CD4-positive, alpha-beta memory T cell (primary cell): ENCODE measurements around the gene SORCS2. TPM values are rescaled to one million over a fixed set of nuclear protein-coding genes. Genes with fewer than 3 reads are reported as not detected.

Experiments used
- CTCF ChIA-PET: fragments of 350-600 bp; sonication (Branson Sonifier 250); formaldehyde crosslinking; loops from one replicate; lab custom pipeline; 2021; ENCODE audit warnings: inconsistent platforms; ENCODE audit not compliant: partially characterized antibody; lab: Charles Lee
- POLR2A ChIA-PET: fragments of 350-600 bp; sonication (Branson Sonifier 250); formaldehyde crosslinking; loops from one replicate; lab custom pipeline; 2021; ENCODE audit not compliant: partially characterized antibody; lab: Charles Lee
- DNase-seq, 5 donors: peaks; one replicate each; pipeline versions ENCODE4 v3.0.0 to v3.0.0-alpha.2; 2020 to 2022; ENCODE audit warnings: mixed read lengths in 1 of 5
- H3K27ac ChIP-seq: one replicate; pipeline ENCODE4 v1.7.0; 2013; ENCODE audit warnings: low read depth, low read length
- H3K27me3 ChIP-seq: 2 replicates; pipeline ENCODE4 v1.7.0; 2013; ENCODE audit warnings: mild to moderate bottlenecking, low read length, moderate library complexity; ENCODE audit not compliant: insufficient read depth
- H3K36me3 ChIP-seq: 2 replicates; pipeline ENCODE4 v1.7.0; 2013; ENCODE audit warnings: mild to moderate bottlenecking, low read length, moderate library complexity; ENCODE audit not compliant: insufficient read depth
- H3K4me1 ChIP-seq: 2 replicates; pipeline ENCODE4 v1.7.0; 2013; ENCODE audit warnings: mild to moderate bottlenecking, low read length, moderate library complexity; ENCODE audit not compliant: insufficient read depth
- H3K4me3 ChIP-seq, 2 donors: one replicate each; pipeline ENCODE4 v1.7.0; 2013; ENCODE audit warnings: low read length in 2 of 2, mild to moderate bottlenecking in 1 of 2
- H3K9me3 ChIP-seq, 2 donors: one replicate each; pipeline ENCODE4 v1.7.0; 2013; ENCODE audit warnings: low read length in 2 of 2, control low read depth in 1 of 2; ENCODE audit not compliant: control insufficient read depth in 1 of 2
- H3K27ac Mint-ChIP-seq, 7 donors: one replicate each; pipeline ENCODE4 v1.8.0; 2020 to 2021; ENCODE audit warnings: mixed read lengths in 7 of 7, mild to moderate bottlenecking in 6 of 7, inconsistent platforms in 3 of 7, moderate library complexity in 3 of 7
- H3K27me3 Mint-ChIP-seq, 2 donors: one replicate each; pipeline ENCODE4 v1.8.0; 2020 to 2021; ENCODE audit warnings: mixed read lengths in 2 of 2
- H3K36me3 Mint-ChIP-seq, 2 donors: one replicate each; pipeline ENCODE4 v1.8.0; 2020 to 2021; ENCODE audit warnings: mixed read lengths in 2 of 2, inconsistent platforms in 1 of 2, mild to moderate bottlenecking in 1 of 2
- H3K4me1 Mint-ChIP-seq, 4 donors: one replicate each; pipeline ENCODE4 v1.8.0; 2020 to 2021; ENCODE audit warnings: mixed read lengths in 4 of 4, mild to moderate bottlenecking in 1 of 4
- H3K4me3 Mint-ChIP-seq, 8 donors: one replicate each; pipeline ENCODE4 v1.8.0; 2020 to 2021; ENCODE audit warnings: mixed read lengths in 8 of 8, mild to moderate bottlenecking in 7 of 8, moderate library complexity in 6 of 8, inconsistent platforms in 3 of 8
- H3K9me3 Mint-ChIP-seq, 8 donors: one replicate each; pipeline ENCODE4 v1.8.0; 2020 to 2021; ENCODE audit warnings: mixed read lengths in 8 of 8, mild to moderate bottlenecking in 5 of 8, inconsistent platforms in 3 of 8, moderate library complexity in 1 of 8
- intact Hi-C: fragments of 100-400 bp; cut with micrococcal nuclease; formaldehyde crosslinking; loops from one replicate; pipeline ENCODE4 v1.15.1; 2023
- polyA plus RNA-seq, 2 donors: library from polyadenylated mRNA; unstranded; fragments of 300-500 nt; fragmentation: Illumina TruSeq; gene quantifications; one replicate each; pipeline ENCODE4 v1.2.3, GENCODE V29; 2021
- total RNA-seq, 2 experiments: library from RNA; stranded (reverse); gene quantifications; one replicate each; pipeline ENCODE4 v1.2.3, GENCODE V29; 2021

Gene SORCS2
- total and polyA plus RNA-seq, 4 experiments from 2014 or later = not detected

DNA sequence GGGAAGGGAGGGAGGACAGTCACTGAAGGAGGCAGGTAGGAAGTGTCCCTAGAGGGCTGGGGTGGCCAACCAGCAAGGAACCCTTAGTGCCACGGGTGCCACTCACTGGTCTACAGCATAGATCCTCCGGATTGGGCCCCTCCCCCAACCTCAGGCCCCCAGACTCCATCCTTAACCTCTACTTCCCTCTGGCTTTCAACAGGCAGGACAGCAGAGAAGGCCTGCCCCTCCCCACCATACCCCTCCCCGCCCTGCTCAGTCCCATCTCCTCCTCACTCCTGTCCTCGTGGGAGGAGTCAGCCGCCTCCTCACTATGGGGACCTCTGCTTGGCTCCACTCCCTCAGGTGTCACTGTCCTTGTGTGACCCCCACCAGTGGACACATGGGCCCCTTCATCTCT, 320.1 kb downstream of the SORCS2 start:
- no peak overlapping the region for H3K4me3 Mint-ChIP-seq
- no peaks in the 10 kb centered on the region for H3K9me3 Mint-ChIP-seq
- Histone ChIP-seq H3K27me3 (no peaks in the 10 kb centered on the region), H3K27ac (no peak overlapping the region), H3K36me3 (no peaks in the 10 kb centered on the region), H3K4me1 (no peaks in the 10 kb centered on the region), H3K9me3 (no peaks in the 10 kb centered on the region), H3K4me3 (no peak overlapping the region)
- DNase-seq = no peak
- H3K36me3 Mint-ChIP-seq = no peaks in the 10 kb centered on the region
- ChIA-PET POLR2A (no interaction called here), CTCF (no interaction called here)
- peaks cover 9 to 29% of the 10 kb centered on the region in 2 donors for H3K27me3 Mint-ChIP-seq
- intact Hi-C loops = no loop called here
- H3K27ac Mint-ChIP-seq = no peak overlapping the region
- peaks cover 0 to 2% (median 0%) of the 10 kb centered on the region in 4 donors for H3K4me1 Mint-ChIP-seq

DNA sequence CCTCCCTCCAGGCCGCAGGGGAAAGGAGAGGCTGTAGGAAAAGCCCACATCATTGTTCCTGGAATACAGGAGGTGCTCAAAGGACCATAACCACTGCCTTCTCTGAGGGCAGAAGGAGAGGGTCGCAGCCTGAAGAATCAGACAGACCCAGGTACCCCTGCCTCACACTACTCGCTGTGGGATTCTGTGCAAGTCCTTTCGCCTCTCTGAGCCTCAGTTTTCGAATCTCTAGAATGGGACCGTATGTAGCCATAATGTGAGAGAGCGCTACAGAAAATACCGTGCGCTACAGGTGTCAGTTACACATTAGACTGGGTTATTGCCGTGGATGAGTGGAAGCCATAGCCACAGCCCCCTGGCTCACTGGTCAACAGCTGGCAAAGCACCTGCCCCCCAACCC, 320.6 kb downstream of the SORCS2 start:
- Mint-ChIP-seq H3K4me1 (peaks cover 0 to 2% (median 0%) of the 10 kb centered on the region in 4 donors), H3K27me3 (peaks cover 9 to 25% of the 10 kb centered on the region in 2 donors), H3K9me3 (no peaks in the 10 kb centered on the region), H3K4me3 (no peak overlapping the region), H3K27ac (no peak overlapping the region), H3K36me3 (no peaks in the 10 kb centered on the region)
- CTCF ChIA-PET = no interaction called here
- H3K4me3 ChIP-seq = no peak overlapping the region
- no peaks in the 10 kb centered on the region for H3K36me3 ChIP-seq
- intact Hi-C loops = no loop called here
- POLR2A ChIA-PET = no interaction called here
- no peaks in the 10 kb centered on the region for H3K4me1 ChIP-seq
- no peak overlapping the region for H3K27ac ChIP-seq
- H3K27me3 ChIP-seq = no peaks in the 10 kb centered on the region
- no peak for DNase-seq
- no peaks in the 10 kb centered on the region for H3K9me3 ChIP-seq

GRCh38 chr4:7513671-7514070, 321.3 kb downstream of the SORCS2 start:
- Mint-ChIP-seq H3K4me1 (peaks cover 0 to 2% (median 0%) of the 10 kb centered on the region in 4 donors), H3K36me3 (no peaks in the 10 kb centered on the region), H3K27me3 (peaks cover 9 to 23% of the 10 kb centered on the region in 2 donors), H3K27ac (no peak overlapping the region), H3K9me3 (no peaks in the 10 kb centered on the region), H3K4me3 (no peak overlapping the region)
- Histone ChIP-seq H3K27ac (no peak overlapping the region), H3K36me3 (no peaks in the 10 kb centered on the region), H3K9me3 (no peaks in the 10 kb centered on the region), H3K4me1 (no peaks in the 10 kb centered on the region), H3K4me3 (no peak overlapping the region), H3K27me3 (no peaks in the 10 kb centered on the region)
- no peak for DNase-seq
- ChIA-PET POLR2A (no interaction called here), CTCF (no interaction called here)
- intact Hi-C loops = no loop called here

GRCh38 chr4:7514281-7514680, 321.9 kb downstream of the SORCS2 start:
- intact Hi-C loops = no loop called here

DNA sequence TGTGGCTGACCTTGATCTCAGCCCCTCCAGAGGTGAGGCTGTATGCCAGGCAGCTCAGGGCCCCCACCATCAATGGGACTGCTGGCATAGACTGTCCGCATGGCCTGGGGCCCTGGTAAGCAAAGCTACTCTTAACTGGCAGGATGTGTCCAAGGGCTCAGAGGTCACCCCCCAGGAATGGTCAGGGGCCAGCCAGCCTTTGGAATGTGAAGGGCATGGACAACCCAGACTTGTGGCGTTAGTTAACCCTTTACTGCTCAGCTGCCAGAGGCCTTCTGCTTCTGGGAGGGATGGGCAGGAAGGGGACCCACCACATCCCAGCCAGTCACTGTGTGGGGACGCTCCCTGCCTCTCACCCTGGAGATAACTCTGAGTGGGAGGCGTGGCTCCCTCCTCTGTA, 322.5 kb downstream of the SORCS2 start:
- H3K4me1 Mint-ChIP-seq = peaks cover 0 to 2% (median 0%) of the 10 kb centered on the region in 4 donors
- no peaks in the 10 kb centered on the region for H3K27me3 ChIP-seq

More at GRCh38 chr4:7514281-7514680, 321.9 kb downstream of the SORCS2 start:
- Mint-ChIP-seq H3K4me3 (no peak overlapping the region), H3K27me3 (peaks cover 12 to 19% of the 10 kb centered on the region in 2 donors), H3K9me3 (no peaks in the 10 kb centered on the region), H3K4me1 (peaks cover 0 to 2% (median 0%) of the 10 kb centered on the region in 4 donors), H3K27ac (no peak overlapping the region), H3K36me3 (no peaks in the 10 kb centered on the region)
- no peaks in the 10 kb centered on the region for H3K36me3 ChIP-seq
- CTCF ChIA-PET = no interaction called here
- H3K4me3 ChIP-seq = no peak overlapping the region
- H3K9me3 ChIP-seq = no peaks in the 10 kb centered on the region
- POLR2A ChIA-PET = no interaction called here
- H3K27me3 ChIP-seq = no peaks in the 10 kb centered on the region
- H3K4me1 ChIP-seq = no peaks in the 10 kb centered on the region
- H3K27ac ChIP-seq = no peak overlapping the region
- DNase-seq = no peak

GRCh38 chr4:7515390-7515902, 323.1 kb downstream of the SORCS2 start:
- Histone ChIP-seq H3K9me3 (no peaks in the 10 kb centered on the region), H3K27ac (no peak overlapping the region), H3K4me1 (no peaks in the 10 kb centered on the region), H3K27me3 (no peaks in the 10 kb centered on the region), H3K36me3 (no peaks in the 10 kb centered on the region), H3K4me3 (no peak overlapping the region)
- H3K4me1 Mint-ChIP-seq = peaks cover 0 to 2% (median 0%) of the 10 kb centered on the region in 4 donors
- CTCF ChIA-PET = no interaction called here
- no peak for DNase-seq
- no peak overlapping the region for H3K27ac Mint-ChIP-seq
- H3K36me3 Mint-ChIP-seq = no peaks in the 10 kb centered on the region
- peaks cover 15 to 17% of the 10 kb centered on the region in 2 donors for H3K27me3 Mint-ChIP-seq
- POLR2A ChIA-PET = no interaction called here
- no peaks in the 10 kb centered on the region for H3K9me3 Mint-ChIP-seq
- intact Hi-C loops = no loop called here
- no peak overlapping the region for H3K4me3 Mint-ChIP-seq

More for the DNA sequence above, 322.5 kb downstream of the SORCS2 start:
- H3K27ac Mint-ChIP-seq = no peak overlapping the region
- Histone ChIP-seq H3K4me3 (no peak overlapping the region), H3K27ac (no peak overlapping the region), H3K4me1 (no peaks in the 10 kb centered on the region), H3K36me3 (no peaks in the 10 kb centered on the region), H3K9me3 (no peaks in the 10 kb centered on the region)
- CTCF ChIA-PET = no interaction called here
- intact Hi-C loops = no loop called here
- no peaks in the 10 kb centered on the region for H3K36me3 Mint-ChIP-seq
- H3K9me3 Mint-ChIP-seq = no peaks in the 10 kb centered on the region
- H3K4me3 Mint-ChIP-seq = no peak overlapping the region
- DNase-seq = no peak
- H3K27me3 Mint-ChIP-seq = peaks cover 15 to 19% of the 10 kb centered on the region in 2 donors
- POLR2A ChIA-PET = no interaction called here

DNA sequence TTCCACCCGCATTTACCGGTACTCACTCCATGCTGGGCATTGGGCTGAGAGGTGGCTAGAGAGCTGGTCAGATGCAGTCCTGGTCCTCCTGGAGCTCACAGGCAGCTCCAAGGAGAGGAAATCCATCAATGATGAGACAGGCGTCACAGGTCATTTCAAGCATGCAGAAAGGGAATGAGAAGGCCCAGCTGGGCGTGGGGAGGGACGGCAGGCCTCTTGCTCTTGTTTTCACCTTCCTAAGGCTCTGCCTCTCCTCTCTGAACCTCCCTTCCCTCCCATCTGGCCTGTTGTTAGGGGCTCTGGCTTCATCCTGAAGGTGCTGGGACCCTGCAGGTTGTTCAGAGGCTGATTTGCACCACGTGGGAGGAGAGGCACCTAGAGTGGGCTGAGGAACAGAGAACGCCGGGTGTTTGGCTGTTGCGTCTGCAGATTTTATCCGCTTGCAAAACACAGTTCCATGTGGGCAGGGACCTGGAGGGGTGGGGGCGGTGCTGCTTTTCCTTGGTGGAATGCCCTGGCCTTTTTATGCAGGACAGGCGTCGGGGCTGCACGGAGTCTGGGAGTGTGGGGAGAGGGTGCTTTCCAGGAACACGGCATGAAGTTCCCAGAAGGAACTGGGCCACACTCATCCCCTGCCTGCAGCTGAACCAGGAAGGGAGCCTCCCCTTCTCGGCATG, 323.9 kb downstream of the SORCS2 start:
- Mint-ChIP-seq H3K27me3 (peaks cover 11 to 13% of the 10 kb centered on the region in 2 donors), H3K4me1 (peaks cover 0 to 2% (median 0%) of the 10 kb centered on the region in 4 donors), H3K9me3 (no peaks in the 10 kb centered on the region), H3K27ac (no peak overlapping the region), H3K36me3 (no peaks in the 10 kb centered on the region), H3K4me3 (no peak overlapping the region)
- no peaks in the 10 kb centered on the region for H3K4me1 ChIP-seq
- POLR2A ChIA-PET = no interaction called here
- DNase-seq = no peak
- no peaks in the 10 kb centered on the region for H3K36me3 ChIP-seq
- no peak overlapping the region for H3K4me3 ChIP-seq
- H3K9me3 ChIP-seq = no peaks in the 10 kb centered on the region
- H3K27ac ChIP-seq = no peak overlapping the region
- CTCF ChIA-PET = no interaction called here
- intact Hi-C loops = no loop called here
- no peaks in the 10 kb centered on the region for H3K27me3 ChIP-seq
